OCI-LY1 (cell line): ENCODE data around the gene CC2D2A.

Experiments
- CTCF ChIP-seq: fragments of 200-600 bp; sonication (generic), shearing (Covaris generic); IDR thresholded peaks from 2 replicates; pipeline ENCODE4 v1.5.1; 2017; ENCODE audit warnings: mild to moderate bottlenecking, antibody characterized with exemption, low read length, moderate library complexity, mixed read lengths
- EZH2 ChIP-seq: fragments of 200-600 bp; sonication (generic), shearing (Covaris generic); IDR thresholded peaks from 2 replicates; pipeline ENCODE4 v1.8.0; 2017; ENCODE audit warnings: borderline replicate concordance, mixed run types, mild to moderate bottlenecking, antibody characterized with exemption, low read length, moderate library complexity, mixed read lengths

GRCh38 chr4:15436513-15436912 lies 33.2 kb upstream of the CC2D2A start:
- no peak for TF ChIP-seq EZH2
- no peak for TF ChIP-seq CTCF
